Mesenteric fat pad (tissue), 1 donor: ENCODE measurements around the gene BLTP3A. TPM values are rescaled to one million over a fixed set of nuclear protein-coding genes. Genes with fewer than 3 reads are reported as not detected.

ENCODE experiments used
- DNase-seq: peaks from one replicate; pipeline ENCODE4 v3.0.0-alpha.2; 2020; ENCODE audit warnings: low spot score
- total RNA-seq: library from RNA; stranded (reverse); fragmentation: NEBNext Ultra II Directional; extraction: Animal tissue kit (Norgen Biotek cat#: 25700); gene quantifications from one replicate; pipeline ENCODE4 v1.2.1, GENCODE V29; 2021
- donor health status: DM: yes; HTN: yes; CAD: no.

The BLTP3A gene
- total RNA-seq, 1 donor from 2014 or later: 25.5 TPM

DNA sequence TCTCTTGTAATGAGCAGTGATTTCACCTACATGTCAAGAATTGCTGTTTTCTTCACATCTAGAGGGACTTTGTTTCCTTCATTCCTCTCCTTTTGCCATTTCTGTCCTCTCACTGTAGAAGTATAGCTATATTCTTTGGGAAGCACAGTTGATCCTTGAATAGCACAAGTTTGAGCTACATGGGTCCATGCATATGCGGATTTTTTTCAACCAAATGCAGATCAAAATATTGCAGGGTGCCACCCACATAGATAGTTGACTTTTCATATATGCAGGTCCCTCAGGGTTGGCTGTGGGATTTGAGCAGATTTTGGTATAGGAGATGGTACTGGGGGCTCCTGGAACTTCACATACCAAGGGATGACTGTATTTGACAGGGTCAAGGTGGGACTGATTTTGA, 41.1 kb downstream of the BLTP3A start:
- DNase-seq: no peak

DNA sequence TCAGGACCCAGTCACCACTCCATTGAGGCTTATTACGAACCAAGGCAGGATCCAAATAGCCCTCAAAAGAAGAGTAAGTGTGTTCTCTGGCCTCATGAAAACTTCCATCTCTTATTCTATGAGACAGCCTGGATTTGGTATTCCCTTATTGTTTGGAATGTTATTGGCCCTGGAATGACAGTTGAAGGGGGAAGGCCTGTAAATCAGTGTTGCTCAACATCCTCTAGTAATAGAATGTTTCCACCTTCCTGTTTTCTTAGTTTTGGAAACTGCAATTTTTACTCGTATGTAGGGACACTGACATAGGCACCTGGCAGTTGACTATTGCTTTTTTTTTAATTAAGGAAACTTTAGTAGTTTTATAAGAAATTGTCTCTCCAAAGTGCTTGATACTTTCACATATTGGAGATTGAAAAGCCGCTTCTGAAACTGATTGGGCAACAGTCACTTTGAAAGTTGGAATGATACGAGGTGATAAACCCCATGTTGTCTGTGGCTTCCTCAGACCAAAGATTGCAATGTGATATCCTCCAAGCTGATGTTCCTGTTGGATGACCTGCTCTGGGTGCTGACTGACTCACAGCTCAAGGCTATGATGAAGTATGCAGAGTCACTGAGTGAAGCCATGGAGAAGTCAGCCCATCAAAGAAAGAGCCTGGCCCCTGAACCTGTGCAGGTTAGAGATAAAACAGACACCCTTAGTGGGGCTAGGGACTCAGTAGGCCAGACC, 43.1 kb downstream of the BLTP3A start:
- DNase-seq: no peak

DNA sequence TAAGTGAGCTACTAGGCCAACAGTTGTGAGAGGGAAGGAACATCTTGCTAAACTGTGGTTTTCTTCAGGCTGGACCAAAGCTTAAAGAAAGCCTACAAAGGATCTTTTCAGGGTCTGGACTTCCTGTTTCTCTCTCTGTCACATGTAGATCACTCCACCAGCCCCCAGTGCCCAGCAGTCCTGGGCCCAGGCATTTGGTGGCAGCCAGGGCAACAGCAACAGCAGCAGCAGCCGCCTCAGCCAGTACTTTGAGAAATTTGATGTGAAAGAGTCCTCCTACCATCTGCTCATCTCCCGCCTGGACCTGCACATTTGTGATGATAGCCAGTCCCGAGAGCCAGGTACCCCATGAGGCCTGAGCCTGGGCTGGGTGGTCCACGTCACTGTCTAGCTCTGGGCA, 44.1 kb downstream of the BLTP3A start:
- DNase-seq: no peak

DNA sequence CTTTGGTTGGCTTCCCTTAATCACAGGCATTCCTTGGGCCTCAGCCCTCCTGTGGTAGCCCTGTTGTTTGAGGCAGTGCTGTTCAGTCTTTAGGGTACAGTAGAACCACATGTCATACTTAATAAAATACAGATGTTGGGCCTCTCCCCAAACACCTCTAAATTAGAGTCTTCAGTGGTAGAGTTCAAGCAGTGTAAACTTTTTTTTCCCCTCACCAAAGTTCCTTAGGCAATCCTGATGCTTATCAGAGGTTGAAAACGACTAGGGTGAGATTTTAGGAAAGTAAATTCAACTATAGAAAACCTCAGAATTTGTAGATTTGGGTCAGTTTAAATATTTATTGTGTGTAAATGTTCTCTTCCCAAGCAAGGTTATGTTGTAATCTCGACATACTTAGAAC, 44.6 kb downstream of the BLTP3A start:
- DNase-seq: no peak

DNA sequence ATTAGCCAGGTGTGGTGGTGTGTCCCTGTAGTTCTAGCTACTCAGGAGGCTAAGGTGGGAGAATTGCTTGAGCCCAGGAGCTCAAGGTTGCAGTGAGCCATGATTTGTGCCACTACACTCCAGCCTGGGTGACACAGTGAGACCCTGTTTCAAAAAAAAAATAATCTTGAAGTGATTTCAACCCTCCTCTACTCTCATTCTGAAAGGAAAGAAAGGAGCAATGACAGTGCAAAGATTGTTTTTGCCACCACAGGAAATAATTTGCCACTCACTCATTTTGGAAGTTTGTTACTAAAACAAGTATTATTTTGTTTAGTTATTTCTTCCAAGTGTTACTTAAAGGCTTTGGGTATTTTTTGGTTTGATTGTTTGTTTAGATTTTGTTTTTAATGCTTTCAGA, 45.6 kb downstream of the BLTP3A start:
- no peak for DNase-seq

DNA sequence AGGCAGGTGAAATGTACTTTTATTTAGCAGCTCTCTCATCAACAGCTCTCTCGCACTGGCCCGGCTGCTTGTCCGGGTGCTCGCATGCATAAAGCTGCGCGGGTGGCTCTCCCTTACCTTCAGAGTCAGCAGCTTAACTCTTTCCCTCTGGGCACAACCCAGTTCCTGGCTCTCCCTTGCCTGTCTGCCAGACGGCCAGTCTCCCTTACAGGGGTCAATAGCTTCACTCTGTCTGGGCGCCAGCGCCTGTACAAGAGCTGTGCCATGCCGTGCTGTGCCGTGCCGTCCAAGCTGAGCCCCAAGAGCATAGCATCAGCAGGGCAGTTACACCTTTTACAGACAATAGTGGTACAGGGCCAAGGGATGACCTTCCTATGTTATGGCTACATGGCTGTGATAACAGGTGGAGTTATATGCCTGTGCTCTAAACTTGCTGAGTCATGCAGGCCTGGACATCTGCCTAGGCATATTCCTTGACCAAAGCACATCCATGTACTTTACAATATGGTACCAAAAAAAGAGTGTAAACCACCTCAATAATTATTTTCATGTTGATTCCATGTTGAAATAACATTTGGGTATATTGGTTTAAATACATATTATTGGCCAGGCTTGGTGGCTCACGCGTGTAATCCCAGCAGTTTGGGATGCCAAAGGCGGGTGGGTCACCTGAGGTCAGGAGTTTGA, 47.9 kb downstream of the BLTP3A start:
- no peak for DNase-seq

Other genes starting within 250 kb of the BLTP3A start
- gene SPDEF, start 235.8 kb upstream of the BLTP3A start, total RNA-seq: 0.16 TPM
- gene ILRUN, start 95.3 kb upstream of the BLTP3A start, total RNA-seq: 85.3 TPM
- 57.2 TPM for gene SNRPC, start 34.6 kb upstream of the BLTP3A start, total RNA-seq
- gene TAF11, start 96.0 kb downstream of the BLTP3A start, total RNA-seq: 17.3 TPM
- gene ANKS1A, start 97.2 kb downstream of the BLTP3A start, total RNA-seq: 21.9 TPM